GM23338 (cell line): ENCODE data around the gene MKLN1. TPM values are rescaled to one million over a fixed set of nuclear protein-coding genes. Genes with fewer than 3 reads are reported as not detected.
A peak's percentile ranks its signal among the peaks of the same experiment; 100 is the strongest.

Experiments used
- ATAC-seq: fragments of 200-7000 bp; cut with Tn5 transposase; 3 replicates; pipeline ENCODE4 v1.9.1; 2020
- DNase-seq: peaks from one replicate; pipeline ENCODE4 v3.0.0-alpha.2; 2015; ENCODE audit warnings: low spot score
- H2AFZ ChIP-seq: fragments of 200-600 bp; sonication (generic); 2 replicates; pipeline ENCODE4 v1.8.0; 2016; ENCODE audit warnings: antibody characterized with exemption, mild to moderate bottlenecking, moderate library complexity
- H3F3A ChIP-seq: fragments of 200-600 bp; sonication (generic); replicated peaks from 2 replicates; pipeline ENCODE4 v1.8.0; 2017; ENCODE audit warnings: antibody characterized with exemption, mixed run types, low read depth
- H3K27ac ChIP-seq: fragments of 200-600 bp; sonication (generic); 2 replicates; pipeline ENCODE4 v1.6.1; 2016; ENCODE audit warnings: low read depth
- H3K27me3 ChIP-seq: fragments of 200-600 bp; sonication (generic); 2 replicates; pipeline ENCODE4 v1.8.0; 2016; ENCODE audit warnings: mild to moderate bottlenecking, mixed run types, moderate library complexity; ENCODE audit not compliant: insufficient read depth
- H3K36me3 ChIP-seq: fragments of 200-600 bp; sonication (generic); 2 replicates; pipeline ENCODE4 v1.8.0; 2016; ENCODE audit warnings: mild to moderate bottlenecking; ENCODE audit not compliant: insufficient read depth
- H3K4me1 ChIP-seq: fragments of 200-600 bp; sonication (generic); 2 replicates; pipeline ENCODE4 v1.8.0; 2016; ENCODE audit warnings: mild to moderate bottlenecking, moderate library complexity; ENCODE audit not compliant: insufficient read depth
- H3K4me2 ChIP-seq: fragments of 200-600 bp; sonication (generic); 2 replicates; pipeline ENCODE4 v1.7.1; 2017; ENCODE audit warnings: mixed run types
- H3K4me3 ChIP-seq: fragments of 200-600 bp; sonication (generic); 2 replicates; pipeline ENCODE4 v1.6.1; 2016; ENCODE audit warnings: mixed run types
- H3K79me2 ChIP-seq: fragments of 200-600 bp; sonication (generic); replicated peaks from 2 replicates; pipeline ENCODE4 v1.8.0; 2017; ENCODE audit warnings: mild to moderate bottlenecking; ENCODE audit not compliant: insufficient read depth
- H3K9me2 ChIP-seq: fragments of 200-600 bp; sonication (generic); 2 replicates; pipeline ENCODE4 v1.8.0; 2017; ENCODE audit not compliant: insufficient read depth
- H4K20me1 ChIP-seq: fragments of 200-600 bp; sonication (generic); replicated peaks from 2 replicates; pipeline ENCODE4 v1.8.0; 2017; ENCODE audit warnings: mild to moderate bottlenecking; ENCODE audit not compliant: insufficient read depth
- H3K27ac Mint-ChIP-seq: 2 replicates; pipeline ENCODE4 v1.8.0; 2020; ENCODE audit warnings: inconsistent platforms, mild to moderate bottlenecking, moderate library complexity, mixed read lengths
- H3K27me3 Mint-ChIP-seq: 3 replicates; pipeline ENCODE4 v1.8.0; 2022; ENCODE audit warnings: low read depth, mild to moderate bottlenecking, moderate library complexity, mixed read lengths, inconsistent platforms; ENCODE audit not compliant: insufficient read depth, poor library complexity
- H3K36me3 Mint-ChIP-seq: 3 replicates; pipeline ENCODE4 v1.8.0; 2021; ENCODE audit warnings: low read depth, mild to moderate bottlenecking, inconsistent platforms, moderate library complexity, mixed read lengths
- H3K4me1 Mint-ChIP-seq: 3 replicates; pipeline ENCODE4 v1.8.0; 2020; ENCODE audit warnings: mild to moderate bottlenecking, inconsistent platforms, mixed read lengths
- H3K4me3 Mint-ChIP-seq: 3 replicates; pipeline ENCODE4 v1.8.0; 2021; ENCODE audit warnings: moderate library complexity, mild to moderate bottlenecking, inconsistent platforms, mixed read lengths
- H3K9me3 Mint-ChIP-seq: 3 replicates; pipeline ENCODE4 v1.8.0; 2020; ENCODE audit warnings: moderate library complexity, mild to moderate bottlenecking, inconsistent platforms, mixed read lengths
- EZH2 ChIP-seq: fragments of 200-600 bp; sonication (generic); IDR thresholded peaks from one replicate; pipeline ENCODE4 v1.8.0; 2017; ENCODE audit warnings: antibody characterized with exemption, mild to moderate bottlenecking, low read depth; ENCODE audit not compliant: unreplicated experiment
- EZH2phosphoT487 ChIP-seq: fragments of 200-600 bp; sonication (generic); IDR thresholded peaks from one replicate; pipeline ENCODE4 v1.8.1; 2018; ENCODE audit warnings: antibody characterized with exemption; ENCODE audit not compliant: unreplicated experiment
- JUNB ChIP-seq: IDR thresholded peaks from one replicate; pipeline ENCODE4 v1.6.1; 2016; ENCODE audit warnings: antibody characterized with exemption; ENCODE audit not compliant: unreplicated experiment
- NANOG ChIP-seq: IDR thresholded peaks from 2 replicates; pipeline ENCODE4 v1.6.1; 2016; ENCODE audit warnings: antibody characterized with exemption, borderline replicate concordance
- POLR2AphosphoS5 ChIP-seq: IDR thresholded peaks from 2 replicates; pipeline ENCODE4 v1.6.1; 2016; ENCODE audit warnings: antibody characterized with exemption, low read depth
- ZNF114 ChIP-seq: fragments of 250-450 bp; sonication (Bioruptor Pico); IDR thresholded peaks from 2 replicates; pipeline ENCODE4 v1.5.0; 2020; ENCODE audit warnings: mild to moderate bottlenecking, moderate library complexity
- ZNF331 ChIP-seq: fragments of 250-450 bp; sonication (Bioruptor Pico); IDR thresholded peaks from 2 replicates; pipeline ENCODE4 v1.5.0; 2020; ENCODE audit warnings: low read depth, mild to moderate bottlenecking, moderate library complexity
- polyA plus RNA-seq: library from polyadenylated mRNA; unstranded; fragments of >200 nt; fragmentation: Nextera tagmentation; extraction: Ambion mirVana; gene quantifications from 2 replicates; pipeline ENCODE4 v1.2.1, GENCODE V29; 2016
- total RNA-seq: library from RNA; depleted of rRNA; stranded (reverse); fragments of >200 nt; shearing (Covaris generic); gene quantifications from 2 replicates; pipeline ENCODE4 v1.2.3, GENCODE V29; 2014
- TF ChIP-seq, protein P1 (sequence below): fragments of 250-450 bp; sonication (Bioruptor Pico); IDR thresholded peaks from 2 replicates; pipeline ENCODE4 v1.5.0; 2020; ENCODE audit warnings: mild to moderate bottlenecking, moderate library complexity
- TF ChIP-seq, protein P2 (sequence below), 2 experiments: fragments of 200-600 bp in 1 of 2; sonication (generic) in 1 of 2; conservative IDR thresholded peaks; 2 replicates each; pipeline versions ENCODE4 v1.5.1 to v1.6.1; 2016 to 2017; ENCODE audit warnings: antibody characterized with exemption in 2 of 2, low read depth in 2 of 2, mild to moderate bottlenecking in 2 of 2, moderate library complexity in 1 of 2
- TF ChIP-seq, protein P3 (sequence below): IDR thresholded peaks from one replicate; pipeline ENCODE4 v1.6.1; 2018; ENCODE audit warnings: antibody characterized with exemption; ENCODE audit not compliant: unreplicated experiment
- TF ChIP-seq, protein P4 (sequence below): IDR thresholded peaks from 2 replicates; pipeline ENCODE4 v1.6.1; 2016; ENCODE audit warnings: antibody characterized with exemption

Gene MKLN1
- total and polyA plus RNA-seq, 2 experiments from 2014 or later = 25.3 to 46.5 TPM

DNA sequence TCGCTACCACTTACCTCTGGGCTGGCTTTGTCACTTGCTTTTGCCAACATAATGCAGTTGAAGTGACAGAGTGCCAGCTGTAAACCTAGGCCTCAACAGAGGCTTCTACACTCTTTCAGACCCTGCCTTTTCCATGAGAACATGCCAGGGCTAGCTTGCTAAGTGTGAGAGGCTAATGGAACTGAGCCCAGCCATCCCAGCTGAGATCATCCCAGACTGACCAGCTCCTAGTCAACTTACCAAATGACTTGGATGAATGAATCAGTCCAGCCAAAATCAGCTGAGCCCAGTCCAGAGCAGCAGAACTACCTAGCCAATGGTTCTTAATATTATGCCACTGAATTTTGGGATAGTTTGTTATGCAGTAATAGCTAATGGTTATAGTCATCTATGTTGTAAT is 34.7 kb upstream of the MKLN1 start:
- Histone ChIP-seq H3K4me2 (no peak overlapping the region), H3K4me1 (0 out of 2 replicates have a peak, but pooled peaks cover 4% of the 10 kb centered on the region), H2AFZ (peak overlapping the region; percentile 59; the same call in 1 of the 2 replicates), H3K27me3 (no peaks in the 10 kb centered on the region), H3K36me3 (no peaks in the 10 kb centered on the region), H3F3A (no peaks in the 10 kb centered on the region), H3K4me3 (no peak overlapping the region), H3K27ac (no peak overlapping the region), H3K79me2 (no peaks in the 10 kb centered on the region), H3K9me2 (no peaks in the 10 kb centered on the region), H4K20me1 (no peaks in the 10 kb centered on the region)
- Mint-ChIP-seq H3K4me3 (no peak overlapping the region), H3K9me3 (no peaks in the 10 kb centered on the region), H3K4me1 (peaks cover 7% of the 10 kb centered on the region; the same call in 2 of the 3 replicates), H3K27me3 (peaks cover 3% of the 10 kb centered on the region), H3K36me3 (no peaks in the 10 kb centered on the region), H3K27ac (no peak overlapping the region)
- TF ChIP-seq, protein P1, sequence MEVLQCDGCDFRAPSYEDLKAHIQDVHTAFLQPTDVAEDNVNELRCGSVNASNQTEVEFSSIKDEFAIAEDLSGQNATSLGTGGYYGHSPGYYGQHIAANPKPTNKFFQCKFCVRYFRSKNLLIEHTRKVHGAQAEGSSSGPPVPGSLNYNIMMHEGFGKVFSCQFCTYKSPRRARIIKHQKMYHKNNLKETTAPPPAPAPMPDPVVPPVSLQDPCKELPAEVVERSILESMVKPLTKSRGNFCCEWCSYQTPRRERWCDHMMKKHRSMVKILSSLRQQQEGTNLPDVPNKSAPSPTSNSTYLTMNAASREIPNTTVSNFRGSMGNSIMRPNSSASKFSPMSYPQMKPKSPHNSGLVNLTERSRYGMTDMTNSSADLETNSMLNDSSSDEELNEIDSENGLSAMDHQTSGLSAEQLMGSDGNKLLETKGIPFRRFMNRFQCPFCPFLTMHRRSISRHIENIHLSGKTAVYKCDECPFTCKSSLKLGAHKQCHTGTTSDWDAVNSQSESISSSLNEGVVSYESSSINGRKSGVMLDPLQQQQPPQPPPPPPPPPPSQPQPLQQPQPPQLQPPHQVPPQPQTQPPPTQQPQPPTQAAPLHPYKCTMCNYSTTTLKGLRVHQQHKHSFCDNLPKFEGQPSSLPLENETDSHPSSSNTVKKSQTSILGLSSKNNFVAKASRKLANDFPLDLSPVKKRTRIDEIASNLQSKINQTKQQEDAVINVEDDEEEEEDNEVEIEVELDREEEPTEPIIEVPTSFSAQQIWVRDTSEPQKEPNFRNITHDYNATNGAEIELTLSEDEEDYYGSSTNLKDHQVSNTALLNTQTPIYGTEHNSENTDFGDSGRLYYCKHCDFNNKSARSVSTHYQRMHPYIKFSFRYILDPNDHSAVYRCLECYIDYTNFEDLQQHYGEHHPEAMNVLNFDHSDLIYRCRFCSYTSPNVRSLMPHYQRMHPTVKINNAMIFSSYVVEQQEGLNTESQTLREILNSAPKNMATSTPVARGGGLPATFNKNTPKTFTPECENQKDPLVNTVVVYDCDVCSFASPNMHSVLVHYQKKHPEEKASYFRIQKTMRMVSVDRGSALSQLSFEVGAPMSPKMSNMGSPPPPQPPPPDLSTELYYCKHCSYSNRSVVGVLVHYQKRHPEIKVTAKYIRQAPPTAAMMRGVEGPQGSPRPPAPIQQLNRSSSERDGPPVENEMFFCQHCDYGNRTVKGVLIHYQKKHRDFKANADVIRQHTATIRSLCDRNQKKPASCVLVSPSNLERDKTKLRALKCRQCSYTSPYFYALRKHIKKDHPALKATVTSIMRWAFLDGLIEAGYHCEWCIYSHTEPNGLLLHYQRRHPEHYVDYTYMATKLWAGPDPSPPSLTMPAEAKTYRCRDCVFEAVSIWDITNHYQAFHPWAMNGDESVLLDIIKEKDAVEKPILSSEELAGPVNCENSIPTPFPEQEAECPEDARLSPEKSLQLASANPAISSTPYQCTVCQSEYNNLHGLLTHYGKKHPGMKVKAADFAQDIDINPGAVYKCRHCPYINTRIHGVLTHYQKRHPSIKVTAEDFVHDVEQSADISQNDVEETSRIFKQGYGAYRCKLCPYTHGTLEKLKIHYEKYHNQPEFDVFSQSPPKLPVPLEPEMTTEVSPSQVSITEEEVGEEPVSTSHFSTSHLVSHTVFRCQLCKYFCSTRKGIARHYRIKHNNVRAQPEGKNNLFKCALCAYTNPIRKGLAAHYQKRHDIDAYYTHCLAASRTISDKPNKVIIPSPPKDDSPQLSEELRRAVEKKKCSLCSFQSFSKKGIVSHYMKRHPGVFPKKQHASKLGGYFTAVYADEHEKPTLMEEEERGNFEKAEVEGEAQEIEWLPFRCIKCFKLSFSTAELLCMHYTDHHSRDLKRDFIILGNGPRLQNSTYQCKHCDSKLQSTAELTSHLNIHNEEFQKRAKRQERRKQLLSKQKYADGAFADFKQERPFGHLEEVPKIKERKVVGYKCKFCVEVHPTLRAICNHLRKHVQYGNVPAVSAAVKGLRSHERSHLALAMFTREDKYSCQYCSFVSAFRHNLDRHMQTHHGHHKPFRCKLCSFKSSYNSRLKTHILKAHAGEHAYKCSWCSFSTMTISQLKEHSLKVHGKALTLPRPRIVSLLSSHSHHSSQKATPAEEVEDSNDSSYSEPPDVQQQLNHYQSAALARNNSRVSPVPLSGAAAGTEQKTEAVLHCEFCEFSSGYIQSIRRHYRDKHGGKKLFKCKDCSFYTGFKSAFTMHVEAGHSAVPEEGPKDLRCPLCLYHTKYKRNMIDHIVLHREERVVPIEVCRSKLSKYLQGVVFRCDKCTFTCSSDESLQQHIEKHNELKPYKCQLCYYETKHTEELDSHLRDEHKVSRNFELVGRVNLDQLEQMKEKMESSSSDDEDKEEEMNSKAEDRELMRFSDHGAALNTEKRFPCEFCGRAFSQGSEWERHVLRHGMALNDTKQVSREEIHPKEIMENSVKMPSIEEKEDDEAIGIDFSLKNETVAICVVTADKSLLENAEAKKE = no peak
- TF ChIP-seq EZH2 (no peak), JUNB (no peak), POLR2AphosphoS5 (no peak), ZNF331 (CRISPR knock-in tag) (no peak), NANOG (no peak), EZH2phosphoT487 (no peak), ZNF114 (CRISPR knock-in tag) (no peak)
- TF ChIP-seq, protein P2, sequence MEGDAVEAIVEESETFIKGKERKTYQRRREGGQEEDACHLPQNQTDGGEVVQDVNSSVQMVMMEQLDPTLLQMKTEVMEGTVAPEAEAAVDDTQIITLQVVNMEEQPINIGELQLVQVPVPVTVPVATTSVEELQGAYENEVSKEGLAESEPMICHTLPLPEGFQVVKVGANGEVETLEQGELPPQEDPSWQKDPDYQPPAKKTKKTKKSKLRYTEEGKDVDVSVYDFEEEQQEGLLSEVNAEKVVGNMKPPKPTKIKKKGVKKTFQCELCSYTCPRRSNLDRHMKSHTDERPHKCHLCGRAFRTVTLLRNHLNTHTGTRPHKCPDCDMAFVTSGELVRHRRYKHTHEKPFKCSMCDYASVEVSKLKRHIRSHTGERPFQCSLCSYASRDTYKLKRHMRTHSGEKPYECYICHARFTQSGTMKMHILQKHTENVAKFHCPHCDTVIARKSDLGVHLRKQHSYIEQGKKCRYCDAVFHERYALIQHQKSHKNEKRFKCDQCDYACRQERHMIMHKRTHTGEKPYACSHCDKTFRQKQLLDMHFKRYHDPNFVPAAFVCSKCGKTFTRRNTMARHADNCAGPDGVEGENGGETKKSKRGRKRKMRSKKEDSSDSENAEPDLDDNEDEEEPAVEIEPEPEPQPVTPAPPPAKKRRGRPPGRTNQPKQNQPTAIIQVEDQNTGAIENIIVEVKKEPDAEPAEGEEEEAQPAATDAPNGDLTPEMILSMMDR (conservative IDR thresholded peaks at IDR 0.05; ENCODE audit: low read depth in 2 of 2) = no peak
- TF ChIP-seq, protein P3, sequence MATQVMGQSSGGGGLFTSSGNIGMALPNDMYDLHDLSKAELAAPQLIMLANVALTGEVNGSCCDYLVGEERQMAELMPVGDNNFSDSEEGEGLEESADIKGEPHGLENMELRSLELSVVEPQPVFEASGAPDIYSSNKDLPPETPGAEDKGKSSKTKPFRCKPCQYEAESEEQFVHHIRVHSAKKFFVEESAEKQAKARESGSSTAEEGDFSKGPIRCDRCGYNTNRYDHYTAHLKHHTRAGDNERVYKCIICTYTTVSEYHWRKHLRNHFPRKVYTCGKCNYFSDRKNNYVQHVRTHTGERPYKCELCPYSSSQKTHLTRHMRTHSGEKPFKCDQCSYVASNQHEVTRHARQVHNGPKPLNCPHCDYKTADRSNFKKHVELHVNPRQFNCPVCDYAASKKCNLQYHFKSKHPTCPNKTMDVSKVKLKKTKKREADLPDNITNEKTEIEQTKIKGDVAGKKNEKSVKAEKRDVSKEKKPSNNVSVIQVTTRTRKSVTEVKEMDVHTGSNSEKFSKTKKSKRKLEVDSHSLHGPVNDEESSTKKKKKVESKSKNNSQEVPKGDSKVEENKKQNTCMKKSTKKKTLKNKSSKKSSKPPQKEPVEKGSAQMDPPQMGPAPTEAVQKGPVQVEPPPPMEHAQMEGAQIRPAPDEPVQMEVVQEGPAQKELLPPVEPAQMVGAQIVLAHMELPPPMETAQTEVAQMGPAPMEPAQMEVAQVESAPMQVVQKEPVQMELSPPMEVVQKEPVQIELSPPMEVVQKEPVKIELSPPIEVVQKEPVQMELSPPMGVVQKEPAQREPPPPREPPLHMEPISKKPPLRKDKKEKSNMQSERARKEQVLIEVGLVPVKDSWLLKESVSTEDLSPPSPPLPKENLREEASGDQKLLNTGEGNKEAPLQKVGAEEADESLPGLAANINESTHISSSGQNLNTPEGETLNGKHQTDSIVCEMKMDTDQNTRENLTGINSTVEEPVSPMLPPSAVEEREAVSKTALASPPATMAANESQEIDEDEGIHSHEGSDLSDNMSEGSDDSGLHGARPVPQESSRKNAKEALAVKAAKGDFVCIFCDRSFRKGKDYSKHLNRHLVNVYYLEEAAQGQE = no peak
- TF ChIP-seq, protein P4, sequence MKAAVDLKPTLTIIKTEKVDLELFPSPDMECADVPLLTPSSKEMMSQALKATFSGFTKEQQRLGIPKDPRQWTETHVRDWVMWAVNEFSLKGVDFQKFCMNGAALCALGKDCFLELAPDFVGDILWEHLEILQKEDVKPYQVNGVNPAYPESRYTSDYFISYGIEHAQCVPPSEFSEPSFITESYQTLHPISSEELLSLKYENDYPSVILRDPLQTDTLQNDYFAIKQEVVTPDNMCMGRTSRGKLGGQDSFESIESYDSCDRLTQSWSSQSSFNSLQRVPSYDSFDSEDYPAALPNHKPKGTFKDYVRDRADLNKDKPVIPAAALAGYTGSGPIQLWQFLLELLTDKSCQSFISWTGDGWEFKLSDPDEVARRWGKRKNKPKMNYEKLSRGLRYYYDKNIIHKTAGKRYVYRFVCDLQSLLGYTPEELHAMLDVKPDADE = no peak
- DNase-seq = no peak
- ATAC-seq = no peak
